NCI-H2196 treated with DMSO at 0.1 percent for 48 hours (cell line): Measurements from ENCODE around the gene THUMPD1.
"Not testable (repeated sequence)": the region's sequence is repeated elsewhere in the genome, so short reads cannot be mapped to it uniquely, and the experiment has no call there.

Experiments
- DNase-seq: peaks from one replicate; lab custom pipeline; 2025; ENCODE audit not compliant: unreplicated experiment; lab: John Stamatoyannopoulos, UW

THUMPD1 gene

DNA sequence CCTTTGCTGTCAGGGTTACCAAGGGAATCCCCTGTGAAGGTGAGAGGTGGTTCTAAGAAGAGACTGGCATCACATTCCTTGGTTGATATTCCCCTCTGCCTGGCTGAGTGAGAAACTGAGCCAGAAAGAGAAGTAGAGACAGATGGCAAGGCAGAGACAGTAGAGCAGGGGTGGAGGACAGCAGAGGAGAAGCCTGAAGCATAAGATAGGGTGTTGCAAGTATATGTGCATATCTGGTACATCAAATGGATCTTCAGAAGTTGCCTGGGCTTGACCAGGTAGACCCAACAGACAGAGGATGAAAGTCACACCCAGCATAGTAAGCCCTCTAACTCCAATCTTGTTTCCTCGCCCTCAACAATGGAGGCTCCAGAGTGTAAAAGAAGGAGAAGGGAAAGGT, 7.9 kb upstream of the THUMPD1 start:
- no peak for DNase-seq

GRCh38 chr16:20747030-20747816, 5.6 kb upstream of the THUMPD1 start:
- DNase-seq, result no peak

- DNase-seq, result no peak
Observed at GRCh38 chr16:20746461-20746860, 4.8 kb upstream of the THUMPD1 start.

GRCh38 chr16:20744922-20745440, 3.4 kb upstream of the THUMPD1 start:
- DNase-seq, result no peak

- no peak for DNase-seq
Observed at GRCh38 chr16:20743591-20743990, 2.0 kb upstream of the THUMPD1 start.

DNA sequence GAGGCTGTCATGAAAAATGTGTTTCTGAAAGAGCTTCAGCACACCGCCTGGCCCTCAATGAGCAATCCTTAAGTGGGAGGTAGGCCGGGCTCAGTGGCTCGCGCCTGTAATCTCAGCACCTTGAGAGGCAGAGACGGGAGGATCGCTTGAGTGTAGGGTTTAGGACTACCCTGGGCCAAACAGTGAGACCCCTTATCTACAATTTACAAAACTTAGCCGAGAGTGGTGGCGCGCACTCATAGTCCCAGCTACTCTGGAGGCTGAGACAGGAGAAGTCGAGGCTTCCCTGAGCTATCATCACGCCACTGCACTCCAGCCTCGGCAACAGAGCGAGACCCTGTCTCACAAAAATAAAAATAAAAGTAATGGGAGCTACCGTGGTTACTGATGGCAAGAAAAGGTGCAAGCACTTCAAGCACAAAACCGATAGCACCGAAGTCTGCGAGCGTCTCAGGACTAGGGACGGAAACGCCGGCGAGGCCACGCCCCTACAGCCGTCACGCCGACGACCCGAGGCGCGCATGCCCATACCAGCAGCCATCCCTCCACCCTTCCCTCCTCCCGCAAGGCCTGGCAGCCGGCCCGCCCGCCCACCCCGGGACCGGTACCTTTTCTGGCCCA, 607 bp downstream of the THUMPD1 start:
- peak; percentile 80 for DNase-seq

GRCh38 chr16:20740007-20740883, 1.4 kb downstream of the THUMPD1 start:
- no peak for DNase-seq

- no peak for DNase-seq
Observed at GRCh38 chr16:20735490-20735889, 6.1 kb downstream of the THUMPD1 start.

- DNase-seq, result no peak
Observed at GRCh38 chr16:20734782-20735181, 6.8 kb downstream of the THUMPD1 start.

DNA sequence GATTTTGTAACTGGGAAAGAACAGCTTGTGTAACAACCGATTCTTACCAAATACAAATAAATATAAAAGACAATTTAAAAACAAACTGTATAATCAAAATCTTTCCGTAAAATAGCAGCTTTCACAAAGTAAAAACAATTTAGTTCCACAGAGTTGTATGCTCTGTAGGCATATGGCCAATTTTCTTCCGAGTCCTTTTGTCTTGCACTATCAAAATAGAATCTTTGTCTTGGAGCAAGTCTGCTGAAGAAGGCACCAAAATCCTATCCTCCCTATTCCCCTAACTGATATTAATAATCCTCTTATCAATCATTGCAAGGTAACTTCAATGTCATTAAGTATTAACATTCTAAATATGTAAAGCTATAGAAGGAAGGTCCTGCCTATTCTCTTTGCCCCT, 7.6 kb downstream of the THUMPD1 start:
- no peak for DNase-seq

DNA sequence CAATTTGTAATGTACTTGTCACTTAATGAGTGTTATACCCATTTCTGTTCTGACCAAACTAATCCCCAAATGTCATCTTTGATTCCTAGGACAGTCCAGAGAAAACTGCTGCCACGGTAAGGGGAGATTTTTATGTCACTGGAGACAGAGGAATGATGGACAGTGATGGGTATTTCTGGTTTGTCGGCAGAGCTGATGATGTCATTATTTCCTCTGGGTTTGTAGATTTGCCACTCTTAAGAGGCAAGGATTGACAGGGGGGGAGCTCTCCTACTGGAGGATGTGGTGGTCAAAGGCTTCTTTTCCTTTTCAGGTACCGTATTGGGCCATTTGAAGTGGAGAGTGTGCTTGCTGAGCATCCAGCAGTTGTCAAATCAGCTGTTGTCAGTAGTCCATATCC, 12.5 kb downstream of the THUMPD1 start:
- no peak for DNase-seq

DNA sequence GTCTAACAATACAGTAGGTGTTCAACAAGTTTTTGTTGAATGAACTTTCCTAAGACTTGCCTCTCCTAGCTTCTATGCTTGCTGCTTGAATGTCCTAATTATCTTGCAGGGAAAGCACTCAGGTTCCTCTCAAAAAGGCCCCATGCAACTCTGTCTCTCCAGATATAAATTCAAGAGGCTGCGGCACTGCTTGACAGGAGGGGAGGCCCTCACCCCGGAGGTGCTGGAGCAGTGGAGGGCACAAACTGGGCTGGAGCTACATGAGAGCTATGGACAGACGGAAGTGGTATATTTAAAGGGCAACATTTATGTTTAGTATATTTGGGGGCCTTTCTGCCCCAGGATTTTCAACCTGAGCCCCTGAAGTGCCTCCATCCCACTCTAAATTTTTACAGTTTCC, 14.4 kb downstream of the THUMPD1 start:
- DNase-seq, result no peak

DNA sequence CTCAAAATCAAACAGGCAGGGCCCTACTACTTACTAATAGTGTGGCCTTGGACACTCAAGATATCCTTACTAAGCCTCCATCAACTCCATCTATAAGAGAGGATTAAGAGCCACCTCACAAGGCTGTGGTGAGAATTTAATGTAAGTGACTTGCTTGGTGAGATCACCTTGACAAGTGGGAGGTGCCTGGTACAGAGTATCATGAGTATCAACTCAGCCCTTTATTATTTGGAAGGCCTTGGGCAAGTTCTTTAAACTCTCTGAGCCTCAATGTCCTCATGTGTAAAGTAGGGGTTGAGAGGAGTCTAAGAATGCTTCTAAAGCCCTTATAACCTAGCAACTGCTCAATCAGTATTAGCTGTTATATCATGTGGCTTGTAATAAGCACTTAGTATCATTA, 15.0 kb downstream of the THUMPD1 start:
- no peak for DNase-seq

DNA sequence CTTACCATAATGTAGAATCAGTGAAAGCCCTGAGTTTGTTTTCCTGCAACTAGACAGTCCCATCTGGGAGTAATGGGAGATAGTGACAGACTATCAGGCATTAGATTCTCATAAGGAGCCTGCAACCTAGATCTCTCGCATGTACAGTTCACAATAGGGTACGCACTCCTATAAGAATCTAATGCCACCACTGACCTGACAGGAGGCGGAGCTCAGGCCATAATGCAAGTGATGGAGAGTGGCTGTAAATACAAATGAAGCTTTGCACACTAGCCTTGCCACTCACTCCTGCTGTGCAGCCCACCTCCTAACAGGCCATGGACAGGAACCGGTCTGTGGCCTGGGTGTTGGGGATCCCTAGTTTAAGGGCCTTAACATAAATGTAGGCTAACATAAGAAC, 21.4 kb downstream of the THUMPD1 start:
- no peak for DNase-seq

- DNase-seq, result not testable (repeated sequence)
Observed at GRCh38 chr16:20717718-20718117, 23.9 kb downstream of the THUMPD1 start.

GRCh38 chr16:20711277-20711911, 30.2 kb downstream of the THUMPD1 start:
- no peak for DNase-seq

- not testable (repeated sequence) for DNase-seq
Observed at GRCh38 chr16:20708129-20708528, 33.5 kb downstream of the THUMPD1 start.

- no peak for DNase-seq
Observed at GRCh38 chr16:20707461-20707860, 34.2 kb downstream of the THUMPD1 start.

DNA sequence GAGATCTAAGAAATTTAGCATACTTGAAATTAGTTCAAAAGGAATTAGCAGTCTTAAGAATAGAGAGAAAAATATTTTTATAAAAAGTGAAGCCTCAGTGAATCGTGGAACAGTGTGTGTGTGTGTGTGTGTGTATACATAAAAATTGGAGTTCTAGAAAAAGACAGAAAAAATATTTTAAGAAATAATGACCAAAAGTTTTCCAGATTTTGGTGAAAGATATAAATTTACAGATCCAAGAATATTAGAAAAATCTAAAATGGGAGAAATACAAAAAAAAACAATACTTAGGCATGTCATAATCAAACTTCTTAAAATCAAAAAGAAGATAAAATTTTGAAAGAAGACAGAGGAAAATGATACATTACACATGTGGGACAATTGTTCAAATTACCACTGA, 35.6 kb downstream of the THUMPD1 start:
- not testable (repeated sequence) for DNase-seq

GRCh38 chr16:20704281-20704680, 37.3 kb downstream of the THUMPD1 start:
- no peak for DNase-seq

GRCh38 chr16:20701692-20702091, 39.9 kb downstream of the THUMPD1 start:
- not testable (repeated sequence) for DNase-seq
